Nephron progenitor cell (in vitro differentiated cells): Measurements from ENCODE around the gene PLXNB1.
A peak's percentile ranks its signal among the peaks of the same experiment; 100 is the strongest.

ENCODE experiments used
- DNase-seq: peaks from one replicate; pipeline ENCODE4 v3.0.0; 2021
- H3K27ac Mint-ChIP-seq: 2 replicates; pipeline ENCODE4 v1.8.0; 2021; ENCODE audit warnings: mild to moderate bottlenecking, moderate library complexity, mixed read lengths
- H3K27me3 Mint-ChIP-seq: 2 replicates; pipeline ENCODE4 v1.8.0; 2021; ENCODE audit warnings: mild to moderate bottlenecking, low read depth, mixed read lengths; ENCODE audit not compliant: poor library complexity
- H3K36me3 Mint-ChIP-seq: 2 replicates; pipeline ENCODE4 v1.8.0; 2021; ENCODE audit warnings: low read depth, mixed read lengths
- H3K4me1 Mint-ChIP-seq: 2 replicates; pipeline ENCODE4 v1.8.0; 2021; ENCODE audit warnings: mixed read lengths
- H3K4me3 Mint-ChIP-seq: 2 replicates; pipeline ENCODE4 v1.8.0; 2021; ENCODE audit warnings: mild to moderate bottlenecking, moderate library complexity, mixed read lengths
- H3K9me3 Mint-ChIP-seq: 2 replicates; pipeline ENCODE4 v1.8.0; 2021; ENCODE audit warnings: mild to moderate bottlenecking, moderate library complexity, mixed read lengths
- TF ChIP-seq, protein P1 (sequence below): fragments of 200-600 bp; sonication (generic); IDR thresholded peaks from 2 replicates; pipeline ENCODE4 v1.5.0; 2021; ENCODE audit warnings: antibody characterized with exemption

PLXNB1 gene

DNA sequence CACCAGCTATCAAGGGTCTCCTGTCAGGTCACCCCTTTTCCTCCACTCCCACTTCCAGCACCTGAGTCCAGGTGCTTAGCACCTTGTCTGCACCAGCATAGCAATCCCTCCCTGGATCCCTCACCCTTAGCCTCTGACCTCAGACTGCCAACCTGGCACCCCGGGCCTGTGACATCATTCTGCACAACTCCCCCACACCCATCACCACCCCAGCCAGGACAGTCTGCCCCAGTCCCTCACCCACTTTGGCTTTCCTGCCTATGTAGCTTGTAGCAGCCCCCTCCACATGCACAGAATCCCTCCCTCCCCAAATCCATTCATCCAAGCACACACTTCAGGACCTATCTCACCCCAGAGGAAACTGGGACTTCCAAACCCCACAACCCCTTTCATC lies 819 bp upstream of the PLXNB1 start:
- no peak overlapping the region for H3K27ac Mint-ChIP-seq
- no peaks in the 10 kb centered on the region for H3K27me3 Mint-ChIP-seq
- H3K9me3 Mint-ChIP-seq: no peaks in the 10 kb centered on the region
- H3K4me3 Mint-ChIP-seq: peak overlapping the region; percentile 90
- DNase-seq: no peak
- peaks cover 46% of the 10 kb centered on the region for H3K4me1 Mint-ChIP-seq
- TF ChIP-seq, protein P1, sequence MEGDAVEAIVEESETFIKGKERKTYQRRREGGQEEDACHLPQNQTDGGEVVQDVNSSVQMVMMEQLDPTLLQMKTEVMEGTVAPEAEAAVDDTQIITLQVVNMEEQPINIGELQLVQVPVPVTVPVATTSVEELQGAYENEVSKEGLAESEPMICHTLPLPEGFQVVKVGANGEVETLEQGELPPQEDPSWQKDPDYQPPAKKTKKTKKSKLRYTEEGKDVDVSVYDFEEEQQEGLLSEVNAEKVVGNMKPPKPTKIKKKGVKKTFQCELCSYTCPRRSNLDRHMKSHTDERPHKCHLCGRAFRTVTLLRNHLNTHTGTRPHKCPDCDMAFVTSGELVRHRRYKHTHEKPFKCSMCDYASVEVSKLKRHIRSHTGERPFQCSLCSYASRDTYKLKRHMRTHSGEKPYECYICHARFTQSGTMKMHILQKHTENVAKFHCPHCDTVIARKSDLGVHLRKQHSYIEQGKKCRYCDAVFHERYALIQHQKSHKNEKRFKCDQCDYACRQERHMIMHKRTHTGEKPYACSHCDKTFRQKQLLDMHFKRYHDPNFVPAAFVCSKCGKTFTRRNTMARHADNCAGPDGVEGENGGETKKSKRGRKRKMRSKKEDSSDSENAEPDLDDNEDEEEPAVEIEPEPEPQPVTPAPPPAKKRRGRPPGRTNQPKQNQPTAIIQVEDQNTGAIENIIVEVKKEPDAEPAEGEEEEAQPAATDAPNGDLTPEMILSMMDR: no peak
- H3K36me3 Mint-ChIP-seq: peaks cover 5% of the 10 kb centered on the region

DNA sequence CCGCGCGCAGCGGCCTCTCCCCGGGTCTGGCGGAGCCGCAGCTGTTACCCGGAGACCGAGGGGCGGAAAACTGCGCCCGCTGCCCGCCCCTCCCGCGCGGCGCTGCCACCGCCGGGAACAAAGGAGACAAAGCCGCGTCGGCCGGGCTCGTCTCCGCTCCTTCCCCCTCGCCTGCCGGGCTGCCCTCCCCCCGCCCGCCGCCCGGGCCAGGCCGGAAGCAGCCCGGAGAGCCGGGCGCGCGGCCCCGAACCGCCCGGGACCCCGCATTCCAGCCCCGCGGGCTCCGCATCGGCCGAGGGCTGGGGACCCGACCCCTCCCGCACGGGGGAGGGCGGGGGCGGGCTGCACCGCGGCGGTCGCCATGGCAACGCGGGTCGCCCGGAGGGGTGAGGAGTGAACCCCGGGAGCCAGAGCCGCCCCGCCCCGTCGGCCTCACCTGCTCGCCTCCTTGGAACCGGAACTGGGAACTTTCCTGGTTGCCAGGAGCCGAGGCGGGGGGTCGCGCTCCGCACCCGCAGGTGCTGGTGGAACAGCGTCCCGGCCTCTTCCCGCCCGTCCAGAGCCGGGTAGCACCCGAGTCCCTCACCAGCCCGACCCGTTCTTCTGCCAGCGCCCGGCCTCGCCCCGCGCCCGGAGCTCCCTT lies 448 bp downstream of the PLXNB1 start:
- TF ChIP-seq, protein P1: no peak
- Mint-ChIP-seq H3K4me1 (peaks cover 58% of the 10 kb centered on the region), H3K4me3 (peak overlapping the region; percentile 90), H3K27me3 (no peaks in the 10 kb centered on the region), H3K9me3 (no peaks in the 10 kb centered on the region), H3K36me3 (peaks cover 5% of the 10 kb centered on the region), H3K27ac (no peak overlapping the region)
- DNase-seq: peak; percentile 82

DNA sequence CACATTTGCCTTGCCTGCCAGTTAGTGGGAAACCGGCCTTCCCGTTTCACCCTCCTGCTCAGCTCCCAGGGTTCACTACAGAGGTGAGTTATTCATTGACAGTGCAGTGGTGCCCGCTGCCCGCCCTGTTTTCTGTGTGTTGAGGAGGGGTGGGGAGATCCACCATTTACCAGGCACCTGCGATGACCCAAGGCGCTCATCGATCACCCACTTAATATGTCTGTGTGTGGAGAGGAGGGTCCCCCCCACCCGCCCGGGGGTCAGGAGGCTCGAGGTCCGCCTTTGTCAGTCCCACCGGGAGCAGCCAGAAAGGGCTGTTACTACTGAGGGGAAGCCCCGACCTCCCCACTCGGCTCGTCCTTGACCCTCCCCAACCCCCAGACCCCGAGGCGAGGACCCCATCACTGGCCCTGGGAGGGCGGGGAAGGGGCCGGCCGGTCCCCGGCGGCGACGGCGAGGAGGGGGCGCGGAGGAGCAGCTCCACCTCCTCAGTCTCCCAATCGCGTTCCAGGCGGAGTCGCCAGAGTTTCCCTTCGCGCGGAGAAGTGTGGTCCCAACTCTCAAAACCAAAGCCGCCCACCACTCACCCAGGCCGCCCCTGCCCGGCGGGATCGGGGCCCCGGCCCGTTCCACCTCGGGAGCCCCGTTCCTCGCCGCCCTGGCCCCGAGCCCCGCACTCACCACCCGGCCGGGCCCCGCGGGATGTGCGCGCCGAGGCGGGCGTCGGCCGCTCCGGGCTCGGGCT lies 1.1 kb downstream of the PLXNB1 start:
- peak overlapping the region; percentile 93 for H3K27ac Mint-ChIP-seq
- H3K4me3 Mint-ChIP-seq: peak overlapping the region; percentile 86
- peaks cover 5% of the 10 kb centered on the region for H3K36me3 Mint-ChIP-seq
- DNase-seq: peak; percentile 64
- H3K27me3 Mint-ChIP-seq: no peaks in the 10 kb centered on the region
- TF ChIP-seq, protein P1: no peak
- no peaks in the 10 kb centered on the region for H3K9me3 Mint-ChIP-seq
- H3K4me1 Mint-ChIP-seq: peaks cover 60% of the 10 kb centered on the region

DNA sequence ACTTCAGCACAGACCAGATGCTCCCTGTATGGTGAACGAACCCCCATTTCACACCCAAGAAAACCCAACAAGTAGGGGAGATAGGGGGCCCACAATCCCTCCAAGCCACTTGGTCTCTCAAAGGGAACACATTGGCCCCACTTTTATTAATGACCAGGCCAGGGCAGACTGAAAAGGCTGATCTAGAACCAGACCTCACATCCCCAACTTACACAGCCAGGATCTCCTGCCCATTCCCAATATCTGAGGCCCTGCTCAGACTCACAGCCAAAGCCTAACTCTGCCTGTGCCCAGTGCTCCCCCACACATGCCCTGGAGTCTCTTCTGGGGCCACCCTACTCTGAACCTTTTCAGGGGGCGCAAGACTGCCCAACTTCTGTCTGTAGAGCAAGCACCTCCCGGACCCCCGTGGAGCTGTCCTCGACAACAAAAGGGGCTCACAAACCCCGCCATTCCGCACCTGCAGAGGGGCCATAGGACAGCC lies 1.8 kb downstream of the PLXNB1 start:
- H3K36me3 Mint-ChIP-seq: peaks cover 7% of the 10 kb centered on the region
- H3K4me3 Mint-ChIP-seq: peak overlapping the region; percentile 86
- H3K27ac Mint-ChIP-seq: peak overlapping the region; percentile 93
- TF ChIP-seq, protein P1: no peak
- no peaks in the 10 kb centered on the region for H3K27me3 Mint-ChIP-seq
- no peaks in the 10 kb centered on the region for H3K9me3 Mint-ChIP-seq
- peaks cover 62% of the 10 kb centered on the region for H3K4me1 Mint-ChIP-seq
- DNase-seq: no peak

DNA sequence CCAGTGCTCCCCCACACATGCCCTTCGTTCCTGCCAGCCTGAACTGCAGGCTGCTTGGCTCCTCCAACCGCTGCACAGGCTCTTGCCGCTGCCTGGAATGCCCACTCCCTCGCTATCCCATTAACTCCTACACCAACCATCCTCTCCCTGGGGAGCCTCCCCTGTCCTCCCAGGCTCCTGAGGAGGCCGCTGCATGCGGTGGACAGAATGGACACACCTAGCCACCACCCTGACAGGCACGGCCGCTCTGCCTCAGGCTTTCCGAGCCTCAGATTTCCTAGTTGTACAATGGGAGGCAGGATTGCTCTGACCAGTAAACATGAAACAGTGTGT lies 2.3 kb downstream of the PLXNB1 start:
- TF ChIP-seq, protein P1: no peak
- peak overlapping the region; percentile 86 for H3K4me3 Mint-ChIP-seq
- H3K36me3 Mint-ChIP-seq: peaks cover 11% of the 10 kb centered on the region
- H3K4me1 Mint-ChIP-seq: peaks cover 67% of the 10 kb centered on the region
- H3K27me3 Mint-ChIP-seq: no peaks in the 10 kb centered on the region
- H3K27ac Mint-ChIP-seq: peak overlapping the region; percentile 93
- no peaks in the 10 kb centered on the region for H3K9me3 Mint-ChIP-seq
- no peak for DNase-seq
